GM18517 (cell line): ENCODE data around the gene PTH1R.

Experiments
- ATAC-seq: cut with Tn5 transposase; IDR thresholded peaks from one replicate; pipeline ENCODE4 v1.9.1; 2021; ENCODE audit warnings: mild to moderate bottlenecking, moderate library complexity; ENCODE audit not compliant: unreplicated experiment

PTH1R gene

GRCh38 chr3:46897829-46898320, 20.4 kb downstream of the PTH1R start:
- ATAC-seq: no peak

DNA sequence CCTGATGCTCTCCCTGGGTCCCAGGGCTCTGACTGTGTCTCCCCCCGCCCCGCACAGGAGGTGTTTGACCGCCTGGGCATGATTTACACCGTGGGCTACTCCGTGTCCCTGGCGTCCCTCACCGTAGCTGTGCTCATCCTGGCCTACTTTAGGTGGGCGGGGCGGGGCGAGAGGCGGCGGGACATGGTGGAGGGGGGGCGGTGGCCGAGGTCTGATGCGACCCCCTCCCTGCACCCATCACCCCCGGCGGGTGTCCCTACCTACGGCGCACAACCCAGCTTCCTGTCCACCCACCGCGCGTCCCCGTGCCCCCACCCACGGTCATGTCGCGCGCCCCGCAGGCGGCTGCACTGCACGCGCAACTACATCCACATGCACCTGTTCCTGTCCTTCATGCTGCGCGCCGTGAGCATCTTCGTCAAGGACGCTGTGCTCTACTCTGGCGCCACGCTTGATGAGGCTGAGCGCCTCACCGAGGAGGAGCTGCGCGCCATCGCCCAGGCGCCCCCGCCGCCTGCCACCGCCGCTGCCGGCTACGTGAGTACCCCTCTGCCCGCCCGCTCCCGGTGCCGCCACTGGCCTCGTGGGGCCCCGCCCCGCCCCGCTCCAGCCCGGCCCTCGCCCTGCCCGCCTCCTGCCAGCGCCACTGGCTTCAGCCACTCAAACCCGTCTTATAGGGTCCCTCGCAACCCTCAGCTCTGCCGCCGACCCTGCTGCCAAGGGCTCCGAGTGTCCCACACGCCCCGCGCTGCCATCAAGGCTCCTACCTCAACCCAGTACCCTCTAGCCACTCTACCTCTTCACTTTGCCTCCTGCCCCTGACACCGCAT, 21.0 kb downstream of the PTH1R start:
- no peak for ATAC-seq

- no peak for ATAC-seq
These were observed 21.9 kb downstream of the PTH1R start for GRCh38 chr3:46899151-46900006.

DNA sequence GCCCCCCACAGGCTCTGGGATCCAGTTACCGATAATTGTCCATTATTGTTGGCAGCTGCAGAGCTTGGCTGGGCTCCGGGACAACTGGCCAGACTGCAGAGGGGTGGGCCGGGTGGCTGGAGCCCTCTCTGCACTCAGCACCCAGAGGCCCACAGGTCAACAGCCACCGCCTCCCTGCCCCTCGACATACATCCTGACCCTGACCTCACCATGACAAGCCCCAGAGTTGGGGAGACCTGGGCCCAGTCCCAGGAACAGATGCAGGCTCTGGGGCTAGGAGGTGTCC, 22.4 kb downstream of the PTH1R start:
- ATAC-seq: no peak

DNA sequence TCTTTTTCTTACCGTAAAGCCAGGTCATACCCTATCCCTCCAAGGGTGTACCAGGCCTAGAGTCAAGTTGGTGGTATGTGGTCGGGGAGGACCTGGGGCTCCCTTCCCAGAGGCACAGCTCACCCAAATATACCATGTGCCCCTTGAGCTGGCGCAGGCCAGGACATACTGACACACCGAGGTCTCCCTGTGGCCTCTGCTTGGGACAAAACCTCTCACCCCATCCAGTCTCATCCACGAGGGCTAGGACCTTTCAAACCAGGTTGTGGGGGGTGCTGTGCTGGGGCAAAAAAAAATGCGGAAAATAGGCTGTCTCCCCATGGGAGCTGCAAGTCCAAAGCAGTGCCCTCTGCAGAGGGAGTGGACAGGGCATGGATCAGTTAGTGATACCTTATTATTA, 22.8 kb downstream of the PTH1R start:
- no peak for ATAC-seq

DNA sequence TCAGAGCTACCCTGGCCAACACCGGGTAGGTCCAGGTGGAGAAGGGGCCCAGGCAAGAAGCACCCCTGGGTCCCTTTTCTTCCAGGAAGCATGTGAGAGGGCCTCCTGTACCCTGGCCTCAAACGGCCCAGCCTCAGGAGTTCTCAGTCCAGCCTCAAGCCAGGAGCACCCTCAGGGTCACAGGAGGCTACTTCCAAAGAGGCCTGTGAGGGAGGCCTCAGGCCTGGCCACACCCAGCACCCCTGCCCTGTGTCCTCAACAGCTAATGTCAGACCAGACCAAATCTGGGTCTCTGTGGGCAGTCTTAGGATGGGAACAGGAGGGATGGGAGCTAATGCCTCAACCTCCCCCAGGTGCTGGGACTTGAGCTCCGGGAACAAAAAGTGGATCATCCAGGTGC, 23.5 kb downstream of the PTH1R start:
- ATAC-seq: no peak

- no peak for ATAC-seq
These were observed 24.2 kb downstream of the PTH1R start for GRCh38 chr3:46901591-46902187.

- no peak for ATAC-seq
These were observed 24.7 kb downstream of the PTH1R start for GRCh38 chr3:46902188-46902631.

GRCh38 chr3:46903341-46904302, 26.1 kb downstream of the PTH1R start:
- ATAC-seq: no peak

DNA sequence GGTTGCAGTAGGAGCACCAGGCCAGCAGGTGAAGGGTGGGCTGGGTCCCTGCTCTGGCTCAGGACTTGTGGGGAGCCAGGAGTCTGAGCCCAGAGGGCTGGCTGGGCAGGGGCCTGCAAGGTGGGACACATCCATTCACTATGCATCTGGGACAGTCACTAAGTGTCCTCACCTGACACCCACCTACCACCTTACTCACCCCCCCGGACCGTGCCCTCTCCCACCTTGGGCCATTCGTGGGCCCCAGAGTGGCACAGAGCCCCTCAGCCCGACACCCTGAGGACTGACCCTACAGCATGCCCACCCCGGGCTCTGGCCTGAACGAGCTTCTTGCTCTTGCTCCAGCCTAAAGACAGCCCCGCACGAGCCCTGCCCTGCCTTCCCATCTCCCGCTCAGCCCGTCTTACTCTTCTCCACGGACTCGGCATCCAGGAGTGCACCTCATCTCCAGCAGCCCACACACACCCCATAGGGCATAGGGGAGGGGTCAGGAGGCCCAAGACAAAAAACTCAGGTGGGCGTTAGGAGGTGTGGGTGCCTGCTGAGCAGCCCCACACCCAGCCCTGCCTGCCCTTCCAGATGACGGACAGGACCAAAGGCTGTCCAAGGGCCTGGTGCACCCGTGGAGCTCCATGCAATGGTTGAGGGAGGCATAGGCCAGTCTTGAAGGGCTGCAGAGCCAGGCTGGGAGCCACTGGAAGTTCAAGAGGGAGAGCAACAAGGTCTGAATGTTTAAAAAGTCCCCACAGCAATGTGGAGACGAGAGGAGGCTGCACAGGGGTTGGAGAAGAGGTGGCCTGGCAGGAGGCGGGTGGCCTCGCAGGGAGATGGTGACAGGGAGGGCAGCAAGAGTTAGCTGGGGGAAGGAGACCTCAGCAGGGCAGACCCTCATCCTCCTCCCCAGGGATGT, 27.0 kb downstream of the PTH1R start:
- no peak for ATAC-seq

GRCh38 chr3:46905213-46905560, 27.7 kb downstream of the PTH1R start:
- ATAC-seq: no peak

DNA sequence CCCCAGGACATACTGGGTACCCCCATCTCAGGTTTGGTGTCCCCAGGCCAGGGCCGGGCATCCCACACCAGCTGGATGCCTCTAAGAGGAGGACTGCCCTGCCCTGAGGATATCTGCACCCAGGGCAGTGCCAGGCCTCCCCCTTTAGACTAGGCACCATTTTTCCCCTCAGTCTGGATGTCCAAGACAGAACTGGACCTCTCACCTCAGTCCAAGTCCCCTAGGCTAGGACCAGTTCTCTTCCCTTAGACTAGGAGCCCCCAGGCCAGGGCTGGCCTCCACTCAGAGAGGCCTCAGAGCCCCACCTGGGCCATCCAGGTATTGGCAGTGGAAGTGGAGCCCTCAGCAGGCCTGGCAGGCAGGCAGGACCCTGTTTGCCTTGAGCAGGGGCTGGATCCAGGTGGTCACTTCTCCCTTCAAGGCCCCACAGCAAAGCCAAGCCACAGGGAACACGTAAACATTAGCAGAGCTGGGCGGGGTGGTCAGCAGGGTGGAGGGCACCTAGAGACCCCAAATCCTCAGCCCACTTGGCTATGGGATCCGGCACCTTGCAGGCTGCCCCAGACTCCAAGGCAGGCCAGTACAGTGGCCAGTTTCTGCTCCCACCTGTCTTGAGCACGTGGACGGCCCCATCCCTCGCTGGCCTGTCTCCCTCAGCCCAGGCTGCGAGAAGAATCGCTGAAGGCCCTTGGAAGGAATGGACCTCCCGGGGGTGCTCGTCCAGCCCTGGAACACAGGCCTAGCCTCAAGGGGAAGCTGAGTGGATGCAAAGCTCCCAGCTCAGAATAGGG, 28.3 kb downstream of the PTH1R start:
- ATAC-seq: no peak

- ATAC-seq: no peak
These were observed 29.0 kb downstream of the PTH1R start for GRCh38 chr3:46906471-46907058.

GRCh38 chr3:46907271-46907670, 29.8 kb downstream of the PTH1R start:
- no peak for ATAC-seq

GRCh38 chr3:46907960-46908293, 30.4 kb downstream of the PTH1R start:
- no peak for ATAC-seq

DNA sequence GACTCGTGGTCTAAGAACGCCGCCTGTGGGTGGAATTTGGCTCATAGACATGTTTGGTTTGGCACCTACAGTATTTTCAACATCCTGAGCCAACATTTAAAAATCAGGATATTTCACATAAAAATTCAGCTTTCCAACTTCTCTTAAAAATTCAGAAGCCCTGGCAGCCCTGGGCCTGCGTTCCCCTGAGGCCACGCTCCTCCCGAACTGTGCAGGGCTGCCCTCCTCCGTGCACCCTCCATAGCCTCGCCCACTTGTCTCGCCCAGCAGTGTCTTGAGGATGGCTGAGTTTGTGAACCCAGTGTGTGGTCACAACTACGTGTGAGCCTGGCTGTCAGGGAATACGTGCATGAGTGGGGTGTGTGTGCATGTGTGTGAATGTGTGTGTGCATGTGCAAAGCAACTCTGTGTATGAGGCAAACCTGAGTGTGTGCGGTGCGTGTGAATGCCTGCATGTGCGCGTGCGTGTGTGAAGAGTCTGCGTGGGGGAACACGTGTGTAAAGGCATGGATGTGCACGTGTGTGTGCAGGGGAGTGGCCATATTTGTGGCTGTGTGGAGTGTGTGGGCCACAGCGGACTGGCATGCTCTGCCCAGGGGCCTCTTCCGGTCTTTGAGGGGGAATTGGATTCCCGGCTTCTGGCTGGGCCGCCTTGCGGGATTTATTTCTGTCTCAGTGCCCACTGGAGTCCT, 30.9 kb downstream of the PTH1R start:
- no peak for ATAC-seq

DNA sequence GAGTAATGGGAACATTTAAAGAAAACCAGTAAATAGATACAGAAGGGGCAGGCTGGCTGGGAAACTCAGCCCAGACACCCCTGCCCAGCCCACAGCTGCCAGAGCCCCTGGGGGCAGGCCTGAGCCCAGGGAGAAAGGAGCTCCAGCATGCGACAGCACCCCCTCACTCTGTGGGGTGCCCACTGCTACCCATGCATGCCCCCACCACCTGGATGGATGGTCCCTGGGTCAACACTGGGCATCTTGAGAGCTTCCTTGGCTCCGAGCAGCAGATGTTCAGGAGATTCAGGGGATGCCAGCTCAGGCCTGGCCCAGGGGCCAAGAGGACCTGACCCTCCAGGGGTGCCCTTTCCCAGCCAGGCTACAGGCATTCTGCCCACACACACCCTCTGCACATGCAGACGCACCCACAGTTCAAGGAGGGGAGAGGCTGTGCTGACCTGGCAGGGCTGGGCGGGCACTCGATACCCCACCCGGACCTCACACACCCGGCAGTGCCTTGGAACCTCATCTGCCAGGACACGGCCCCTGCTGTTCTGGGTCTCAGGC, 31.5 kb downstream of the PTH1R start:
- no peak for ATAC-seq
